ENCODE measurements around the gene SLCO4A1. TPM values are rescaled to one million over a fixed set of nuclear protein-coding genes. Genes with fewer than 3 reads are reported as not detected.
A peak's percentile ranks its signal among the peaks of the same experiment; 100 is the strongest.

SLCO4A1 gene
- total RNA-seq, 1 experiment from 2014 or later = 4.9 TPM

- no peak for DNase-seq (ENCODE audit: low spot score)
Measured at GRCh38 chr20:62606551-62607201, 35.6 kb upstream of the SLCO4A1 start.

DNA sequence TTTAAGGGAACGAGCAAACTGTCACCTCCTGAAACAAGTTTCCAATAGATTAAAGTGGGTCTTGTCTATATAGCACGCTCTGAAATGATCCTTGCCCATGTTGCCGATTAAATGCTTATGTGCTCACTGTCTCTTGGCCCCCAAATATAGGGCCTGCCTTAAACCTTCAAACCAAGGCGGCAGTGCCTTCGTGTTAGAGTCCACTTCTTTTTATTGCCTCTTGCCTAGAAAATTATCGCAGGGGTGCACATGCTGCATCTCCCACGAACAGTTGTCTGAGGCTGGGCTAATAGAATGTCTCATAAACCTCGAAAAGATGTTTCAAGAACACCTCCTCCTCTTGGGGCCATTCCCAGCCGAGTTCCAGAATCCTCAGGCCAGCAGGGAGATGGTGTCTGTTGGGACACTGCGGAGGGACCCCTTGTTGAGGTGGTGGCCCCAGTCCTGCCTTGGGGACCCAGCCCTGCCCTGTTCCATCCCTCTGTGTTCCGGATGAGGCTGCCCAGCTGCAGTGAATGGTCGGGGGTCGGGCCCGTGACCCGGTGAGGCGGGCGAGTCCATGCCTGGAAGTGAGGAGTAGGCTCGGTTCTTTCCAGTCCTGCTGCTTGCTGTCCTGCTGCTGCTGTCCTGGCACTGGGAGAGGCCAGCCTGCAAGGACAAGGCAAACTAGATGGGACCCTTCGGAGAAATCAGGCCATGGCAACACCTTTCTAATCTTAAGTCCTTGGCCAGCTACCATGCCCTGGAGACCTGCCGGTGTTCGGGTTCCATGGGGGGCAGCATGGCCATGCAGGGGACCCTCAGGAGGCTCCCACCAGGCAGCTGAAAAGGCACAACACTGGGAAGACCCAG is 34.7 kb upstream of the SLCO4A1 start:
- no peak for DNase-seq (ENCODE audit: low spot score)

DNA sequence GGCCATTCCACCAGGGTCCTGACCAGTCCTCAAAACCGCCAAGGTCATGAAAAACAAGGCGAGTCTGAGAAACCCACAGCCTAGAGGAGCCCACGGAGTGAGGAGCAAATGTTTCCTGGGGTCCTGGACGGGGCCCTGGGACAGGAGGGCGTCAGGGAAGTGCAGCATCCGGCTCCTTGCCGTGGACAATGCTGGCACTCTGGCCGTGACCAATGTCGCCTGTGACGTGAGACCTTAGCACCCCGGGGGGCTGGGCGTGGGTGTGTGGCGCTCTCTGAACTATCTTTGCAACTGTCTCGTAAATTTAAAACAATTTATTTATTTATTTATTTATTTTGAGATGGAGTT is 34.1 kb upstream of the SLCO4A1 start:
- no peak for DNase-seq (ENCODE audit: low spot score)

GRCh38 chr20:62609279-62609720 is 33.0 kb upstream of the SLCO4A1 start:
- DNase-seq (ENCODE audit: low spot score) = no peak

GRCh38 chr20:62609811-62610757 is 32.2 kb upstream of the SLCO4A1 start:
- no peak for DNase-seq (ENCODE audit: low spot score)

DNA sequence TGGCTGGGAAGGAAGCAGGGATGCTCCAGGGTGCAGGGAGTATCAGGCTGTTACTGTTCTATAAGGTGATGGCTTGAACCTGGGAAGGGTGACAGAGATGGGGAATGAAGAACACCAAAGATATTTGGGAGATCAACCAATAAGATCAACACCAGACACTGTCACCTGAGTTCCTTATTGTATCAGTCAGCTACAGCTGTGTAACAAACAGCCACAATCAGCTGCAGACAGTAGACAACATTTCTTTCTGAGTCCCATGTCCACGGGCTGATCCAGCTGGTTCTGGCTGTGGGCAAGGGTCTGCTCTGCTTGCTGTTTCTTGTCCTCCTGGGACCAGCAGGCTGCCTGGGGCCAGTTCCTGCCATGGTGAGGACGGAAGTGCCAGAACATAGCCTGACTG is 31.3 kb upstream of the SLCO4A1 start:
- no peak for DNase-seq (ENCODE audit: low spot score)

DNA sequence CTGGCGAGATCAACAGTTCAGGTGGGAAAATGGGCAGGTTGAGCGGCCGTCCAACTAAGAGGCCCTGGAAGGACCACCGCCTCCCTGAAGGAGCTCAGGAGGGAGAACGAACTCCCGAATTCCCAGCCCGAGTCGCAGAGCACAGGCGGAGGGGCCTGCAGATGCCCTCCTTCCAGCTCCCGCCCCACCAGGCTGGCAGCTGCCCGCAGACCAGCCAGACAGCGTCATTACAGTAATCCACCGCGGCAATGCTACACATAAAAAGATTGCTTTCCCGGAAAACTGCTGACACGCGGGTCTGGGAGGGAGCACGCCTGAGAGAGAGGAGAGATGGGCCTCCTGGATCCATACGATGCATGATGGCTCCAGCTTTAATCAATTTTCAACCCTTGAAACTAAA is 30.5 kb upstream of the SLCO4A1 start:
- no peak for DNase-seq (ENCODE audit: low spot score)

DNA sequence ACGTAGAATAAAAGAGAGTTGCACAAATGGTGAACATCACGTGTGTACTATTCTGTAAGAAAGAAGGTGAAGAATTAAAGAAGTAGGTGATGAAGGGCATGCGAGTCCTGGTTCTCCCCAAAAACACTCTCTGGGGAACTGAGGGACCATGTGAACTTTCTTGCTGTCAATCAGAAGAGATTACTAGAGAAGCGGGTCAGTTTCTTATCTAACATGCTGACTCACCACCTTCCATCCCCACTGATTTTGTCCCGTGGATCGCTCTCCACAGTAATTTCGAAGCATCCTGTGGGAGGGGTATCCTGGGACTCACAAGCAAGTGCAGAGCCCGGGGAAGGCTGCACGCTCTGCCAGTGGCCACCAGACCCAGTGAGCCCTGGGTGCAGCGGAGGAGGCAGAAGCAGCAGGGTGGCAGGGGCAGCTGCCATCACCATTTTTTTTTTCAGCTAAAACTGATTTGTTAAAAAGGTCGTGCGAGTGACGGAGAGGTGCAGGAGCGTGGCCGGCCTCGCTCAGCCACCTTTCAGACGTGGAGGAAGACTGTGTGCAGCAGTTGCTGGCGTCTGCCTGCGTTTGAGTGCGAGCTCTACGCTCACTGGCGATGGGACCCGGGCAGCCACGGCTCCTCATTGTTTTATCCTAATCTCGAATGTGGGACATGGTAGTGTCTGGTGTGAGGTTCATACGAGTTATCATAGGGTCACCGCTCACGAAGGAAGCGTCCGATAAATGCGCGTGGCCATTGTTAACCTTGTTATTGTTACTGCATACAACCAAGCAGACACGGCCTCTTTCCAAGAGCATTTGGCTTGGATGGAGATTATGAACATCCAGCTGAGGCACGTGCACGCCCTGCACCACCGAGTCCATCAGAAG is 28.0 kb upstream of the SLCO4A1 start:
- no peak for DNase-seq (ENCODE audit: low spot score)

- no peak for DNase-seq (ENCODE audit: low spot score)
Measured at GRCh38 chr20:62614961-62615680, 27.2 kb upstream of the SLCO4A1 start.

GRCh38 chr20:62615750-62616251 is 26.5 kb upstream of the SLCO4A1 start:
- DNase-seq (ENCODE audit: low spot score) = no peak

GRCh38 chr20:62616728-62617621 is 25.3 kb upstream of the SLCO4A1 start:
- DNase-seq (ENCODE audit: low spot score) = peak; percentile 64

GRCh38 chr20:62617711-62618483 is 24.4 kb upstream of the SLCO4A1 start:
- peak; percentile 40 for DNase-seq (ENCODE audit: low spot score)

DNA sequence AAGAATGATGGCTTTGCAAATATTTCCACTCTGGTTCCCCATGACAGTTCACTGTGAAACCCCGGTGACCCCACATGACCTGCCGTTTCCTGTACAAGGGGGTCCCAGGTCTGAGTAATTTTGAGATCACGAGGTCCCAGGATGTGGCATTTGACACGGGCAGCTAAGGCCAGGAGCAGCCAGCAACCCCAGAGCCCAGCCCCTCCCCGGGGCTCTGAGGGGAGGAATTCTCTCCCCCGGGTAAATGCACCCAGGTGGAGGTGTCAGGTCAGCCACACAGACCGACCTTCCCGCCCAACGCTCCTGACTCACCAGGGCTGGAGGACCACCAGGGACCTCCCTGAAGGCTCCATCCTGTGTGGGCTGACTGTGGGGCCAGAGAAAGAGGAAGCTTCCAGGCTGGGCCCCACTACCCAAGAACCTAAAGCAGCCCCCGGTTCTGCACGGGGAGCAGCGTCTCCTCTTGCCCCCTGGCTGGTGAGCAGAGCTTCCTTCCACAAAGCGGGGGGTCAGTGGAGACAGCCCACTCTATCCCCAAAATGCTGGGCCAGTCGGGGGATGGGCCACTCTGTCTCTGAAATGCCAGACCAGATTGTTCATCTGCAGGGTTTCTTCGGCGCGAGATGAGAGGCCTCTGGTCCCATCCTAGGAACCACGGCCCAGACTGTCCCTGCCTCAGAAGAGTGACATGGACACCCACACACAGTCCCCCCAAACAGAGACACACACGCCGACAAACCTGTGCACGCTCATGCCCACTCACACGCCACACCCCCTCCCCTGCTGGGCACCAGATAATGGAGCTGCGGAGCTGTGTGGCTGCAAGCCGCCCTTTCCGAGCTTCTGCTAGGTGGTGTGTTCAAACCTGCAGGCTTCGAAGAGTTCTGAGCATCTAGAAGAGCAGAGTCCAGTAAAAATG is 23.4 kb upstream of the SLCO4A1 start:
- no peak for DNase-seq (ENCODE audit: low spot score)

- no peak for DNase-seq (ENCODE audit: low spot score)
Measured at GRCh38 chr20:62620625-62621024, 21.7 kb upstream of the SLCO4A1 start.

DNA sequence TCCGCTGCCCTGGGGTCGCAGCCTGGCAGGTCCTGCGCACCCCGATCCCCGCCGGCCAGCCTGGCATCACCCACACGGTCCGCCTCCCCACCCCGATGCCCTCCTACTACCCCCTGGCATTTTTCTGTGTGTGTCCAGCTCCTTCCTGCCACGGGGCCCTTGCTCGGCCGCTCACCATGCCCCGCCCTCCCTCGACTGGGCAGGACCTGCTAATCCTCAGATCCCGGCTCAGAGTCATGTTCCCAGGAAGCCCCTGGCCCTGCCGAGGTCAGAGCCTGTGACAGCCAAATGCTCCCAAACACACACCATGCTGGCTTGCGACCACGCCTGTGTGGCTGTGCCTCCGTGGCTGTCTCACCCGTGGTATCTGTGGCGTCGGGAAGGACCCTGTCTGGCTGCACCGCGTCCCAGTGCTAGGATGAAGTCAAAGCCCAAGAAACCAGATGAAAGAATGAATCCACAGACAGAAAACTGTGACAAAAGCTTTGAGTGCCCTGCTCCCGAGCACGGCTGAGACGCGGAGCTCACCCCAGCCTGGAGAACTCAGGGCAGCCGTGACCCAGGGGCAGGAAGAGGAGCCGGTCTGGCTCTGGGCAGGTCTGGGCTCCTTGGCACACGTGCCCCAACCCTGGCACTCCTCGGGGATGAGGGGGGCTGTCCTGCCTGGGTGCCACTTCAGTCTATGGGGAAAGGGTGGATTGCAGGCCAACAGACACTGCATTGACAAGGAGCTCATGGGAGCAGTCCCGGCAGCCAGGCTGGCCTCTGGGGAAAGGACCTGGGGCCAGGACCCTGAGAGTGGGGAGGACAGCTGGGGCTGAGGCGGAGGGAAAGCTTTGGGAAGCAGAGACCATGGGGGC is 20.8 kb upstream of the SLCO4A1 start:
- no peak for DNase-seq (ENCODE audit: low spot score)

GRCh38 chr20:62622178-62622876 is 20.0 kb upstream of the SLCO4A1 start:
- DNase-seq (ENCODE audit: low spot score) = no peak
